ENCODE data around the gene OR52K1.

GRCh38 chr11:4453118-4453517 lies 29.3 kb upstream of the OR52K1 start:
- TF ChIP-seq, protein P1, sequence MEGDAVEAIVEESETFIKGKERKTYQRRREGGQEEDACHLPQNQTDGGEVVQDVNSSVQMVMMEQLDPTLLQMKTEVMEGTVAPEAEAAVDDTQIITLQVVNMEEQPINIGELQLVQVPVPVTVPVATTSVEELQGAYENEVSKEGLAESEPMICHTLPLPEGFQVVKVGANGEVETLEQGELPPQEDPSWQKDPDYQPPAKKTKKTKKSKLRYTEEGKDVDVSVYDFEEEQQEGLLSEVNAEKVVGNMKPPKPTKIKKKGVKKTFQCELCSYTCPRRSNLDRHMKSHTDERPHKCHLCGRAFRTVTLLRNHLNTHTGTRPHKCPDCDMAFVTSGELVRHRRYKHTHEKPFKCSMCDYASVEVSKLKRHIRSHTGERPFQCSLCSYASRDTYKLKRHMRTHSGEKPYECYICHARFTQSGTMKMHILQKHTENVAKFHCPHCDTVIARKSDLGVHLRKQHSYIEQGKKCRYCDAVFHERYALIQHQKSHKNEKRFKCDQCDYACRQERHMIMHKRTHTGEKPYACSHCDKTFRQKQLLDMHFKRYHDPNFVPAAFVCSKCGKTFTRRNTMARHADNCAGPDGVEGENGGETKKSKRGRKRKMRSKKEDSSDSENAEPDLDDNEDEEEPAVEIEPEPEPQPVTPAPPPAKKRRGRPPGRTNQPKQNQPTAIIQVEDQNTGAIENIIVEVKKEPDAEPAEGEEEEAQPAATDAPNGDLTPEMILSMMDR (IDR thresholded peaks at IDR 0.05), result no peak
- no peak for TF ChIP-seq POLR2A (IDR thresholded peaks at IDR 0.05)

Measured in body of pancreas (tissue), 4 donors.